Vagina (tissue), 2 donors: ENCODE results near the gene TLNRD1. TPM values are rescaled to one million over a fixed set of nuclear protein-coding genes. Genes with fewer than 3 reads are reported as not detected.

ENCODE experiments used
- DNase-seq, 2 donors: peaks; one replicate each; pipeline ENCODE4 v3.0.0-alpha.2; 2017; ENCODE audit errors: extremely low spot score in 2 of 2
- H3K27ac ChIP-seq: fragments of 200-600 bp; sonication (generic); one replicate; pipeline ENCODE4 v1.5.1; 2019
- H3K27me3 ChIP-seq: fragments of 200-600 bp; sonication (generic); one replicate; pipeline ENCODE4 v1.5.1; 2019
- H3K36me3 ChIP-seq, 2 donors: fragments of 200-600 bp; sonication (generic); one replicate each; pipeline ENCODE4 v1.5.1; 2017 to 2019
- H3K4me1 ChIP-seq: fragments of 200-600 bp; sonication (generic); one replicate; pipeline ENCODE4 v1.5.1; 2019
- H3K4me3 ChIP-seq, 2 donors: fragments of 200-600 bp; sonication (generic); 1 replicate in 1 of 2; 2 replicates in 1 of 2; pipeline ENCODE4 v1.5.1; 2016 to 2019
- H3K9me3 ChIP-seq: fragments of 200-600 bp; sonication (generic); one replicate; pipeline ENCODE4 v1.5.1; 2019
- CTCF ChIP-seq, 3 experiments: fragments of 450-650 bp in 2 of 3; fragments of 200-600 bp in 1 of 3; sonication (generic) in 1 of 3; IDR thresholded peaks; one replicate each; pipeline ENCODE4 v1.5.1; 2017 to 2019; ENCODE audit warnings: antibody characterized with exemption in 3 of 3, mild to moderate bottlenecking in 2 of 3, moderate library complexity in 2 of 3
- POLR2A ChIP-seq, 2 donors: fragments of 450-650 bp; IDR thresholded peaks; one replicate each; pipeline ENCODE4 v1.6.1; 2017; ENCODE audit warnings: antibody characterized with exemption in 2 of 2, mild to moderate bottlenecking in 2 of 2, moderate library complexity in 2 of 2
- POLR2AphosphoS5 ChIP-seq, 2 donors: sonication (generic); formaldehyde crosslinking; IDR thresholded peaks; one replicate each; pipeline ENCODE4 v1.9.0; 2017; ENCODE audit warnings: antibody characterized with exemption in 2 of 2, mild to moderate bottlenecking in 2 of 2, low read depth in 1 of 2; ENCODE audit not compliant: insufficient read depth in 1 of 2
- intact Hi-C: fragments of 100-400 bp; cut with DNase I; formaldehyde crosslinking; loops from one replicate; pipeline ENCODE4 v1.15.1; 2023
- total RNA-seq: library from RNA; depleted of rRNA; stranded (reverse); fragments of >200 nt; gene quantifications from one replicate; pipeline ENCODE4 v1.2.3, GENCODE V29; 2016

The TLNRD1 gene
- total RNA-seq, 1 donor from 2014 or later: 28.0 TPM

GRCh38 chr15:80977627-80978036 is 23.1 kb upstream of the TLNRD1 start:
- no peaks in the 10 kb centered on the region for H3K27me3 ChIP-seq
- DNase-seq: peak in 1 of 2 donors; percentile 71
- H3K4me1 ChIP-seq: peaks cover 8% of the 10 kb centered on the region
- H3K36me3 ChIP-seq: peaks cover 0 to 36% of the 10 kb centered on the region in 2 donors
- H3K4me3 ChIP-seq: no peak overlapping the region
- intact Hi-C loops: loop anchor here (10.0 kb wide), 1 partner anchor 523 kb away; no protein-coding TSS in a partner anchor
- no peaks in the 10 kb centered on the region for H3K9me3 ChIP-seq
- TF ChIP-seq POLR2AphosphoS5 (IDR thresholded peaks at IDR 0.05; ENCODE audit: insufficient read depth in 1 of 2, low read depth in 1 of 2): no peak
- TF ChIP-seq POLR2A (IDR thresholded peaks at IDR 0.05): no peak
- peak; percentile 32 to 55 (median 34) for TF ChIP-seq CTCF (IDR thresholded peaks at IDR 0.05)
- H3K27ac ChIP-seq: no peak overlapping the region

- no peak overlapping the region for H3K27ac ChIP-seq
Observed at GRCh38 chr15:80978685-80979329, 21.9 kb upstream of the TLNRD1 start.

GRCh38 chr15:80979538-80980200 is 21.1 kb upstream of the TLNRD1 start:
- Histone ChIP-seq H3K9me3 (no peaks in the 10 kb centered on the region), H3K36me3 (peaks cover 0 to 36% of the 10 kb centered on the region in 2 donors), H3K4me1 (peaks cover 8% of the 10 kb centered on the region), H3K27ac (no peak overlapping the region), H3K4me3 (no peak overlapping the region), H3K27me3 (no peaks in the 10 kb centered on the region)
- intact Hi-C loops: loop anchor here (10.0 kb wide), 1 partner anchor 525 kb away; no protein-coding TSS in a partner anchor
- no peak for TF ChIP-seq POLR2A (IDR thresholded peaks at IDR 0.05)
- TF ChIP-seq CTCF (IDR thresholded peaks at IDR 0.05): no peak
- TF ChIP-seq POLR2AphosphoS5 (IDR thresholded peaks at IDR 0.05; ENCODE audit: insufficient read depth in 1 of 2, low read depth in 1 of 2): no peak
- peak in 1 of 2 donors; percentile 60 for DNase-seq

More at GRCh38 chr15:80978685-80979329, 21.9 kb upstream of the TLNRD1 start:
- no peaks in the 10 kb centered on the region for H3K27me3 ChIP-seq
- peaks cover 8% of the 10 kb centered on the region for H3K4me1 ChIP-seq
- peaks cover 0 to 36% of the 10 kb centered on the region in 2 donors for H3K36me3 ChIP-seq
- no peak overlapping the region for H3K4me3 ChIP-seq
- DNase-seq: peak in 1 of 2 donors; percentile 40
- H3K9me3 ChIP-seq: no peaks in the 10 kb centered on the region
- TF ChIP-seq POLR2A (IDR thresholded peaks at IDR 0.05) (no peak), CTCF (IDR thresholded peaks at IDR 0.05) (no peak), POLR2AphosphoS5 (IDR thresholded peaks at IDR 0.05; ENCODE audit: insufficient read depth in 1 of 2, low read depth in 1 of 2) (no peak)
- intact Hi-C loops: loop anchor here (10.0 kb wide), 1 partner anchor 524 kb away; no protein-coding TSS in a partner anchor

- Histone ChIP-seq H3K36me3 (peaks cover 0 to 36% of the 10 kb centered on the region in 2 donors), H3K27me3 (no peaks in the 10 kb centered on the region)
- intact Hi-C loops: no loop called here
Observed at GRCh38 chr15:80982205-80982604, 18.5 kb upstream of the TLNRD1 start.

More at GRCh38 chr15:80982205-80982604, 18.5 kb upstream of the TLNRD1 start:
- H3K4me1 ChIP-seq: peaks cover 22% of the 10 kb centered on the region
- no peak for DNase-seq
- TF ChIP-seq POLR2AphosphoS5 (IDR thresholded peaks at IDR 0.05; ENCODE audit: insufficient read depth in 1 of 2, low read depth in 1 of 2) (no peak), CTCF (IDR thresholded peaks at IDR 0.05) (no peak), POLR2A (IDR thresholded peaks at IDR 0.05) (no peak)
- no peak overlapping the region for H3K4me3 ChIP-seq
- H3K9me3 ChIP-seq: no peaks in the 10 kb centered on the region
- H3K27ac ChIP-seq: no peak overlapping the region
